Measurements from ENCODE around the gene PRMT7.

GRCh38 chr16:68338326-68339119 lies 27.7 kb downstream of the PRMT7 start:
- TF ChIP-seq CTCF (IDR thresholded peaks at IDR 0.05): no peak
- TF ChIP-seq POLR2A (IDR thresholded peaks at IDR 0.05): no peak
